HEK293T (cell line): ENCODE measurements around the gene ECD.

ENCODE experiments used
- FOXK2 ChIP-seq: fragments of 450-650 bp; IDR thresholded peaks from 2 replicates; pipeline ENCODE4 v1.6.1; 2016; ENCODE audit warnings: mild to moderate bottlenecking
- SP1 ChIP-seq: fragments of 450-650 bp; IDR thresholded peaks from 2 replicates; pipeline ENCODE4 v1.6.1; 2017
- SUZ12 ChIP-seq: fragments of 450-650 bp; IDR thresholded peaks from 2 replicates; pipeline ENCODE4 v1.6.1; 2016; ENCODE audit warnings: mild to moderate bottlenecking
- TARDBP ChIP-seq: fragments of 450-650 bp; IDR thresholded peaks from 2 replicates; pipeline ENCODE4 v1.6.1; 2016

GRCh38 chr10:73119457-73119856, 48.4 kb downstream of the ECD start:
- TF ChIP-seq FOXK2 (no peak), SUZ12 (no peak), SP1 (no peak), TARDBP (no peak)
